Measurements from ENCODE around the gene ANXA4.
A peak's percentile ranks its signal among the peaks of the same experiment; 100 is the strongest.

The ANXA4 gene

DNA sequence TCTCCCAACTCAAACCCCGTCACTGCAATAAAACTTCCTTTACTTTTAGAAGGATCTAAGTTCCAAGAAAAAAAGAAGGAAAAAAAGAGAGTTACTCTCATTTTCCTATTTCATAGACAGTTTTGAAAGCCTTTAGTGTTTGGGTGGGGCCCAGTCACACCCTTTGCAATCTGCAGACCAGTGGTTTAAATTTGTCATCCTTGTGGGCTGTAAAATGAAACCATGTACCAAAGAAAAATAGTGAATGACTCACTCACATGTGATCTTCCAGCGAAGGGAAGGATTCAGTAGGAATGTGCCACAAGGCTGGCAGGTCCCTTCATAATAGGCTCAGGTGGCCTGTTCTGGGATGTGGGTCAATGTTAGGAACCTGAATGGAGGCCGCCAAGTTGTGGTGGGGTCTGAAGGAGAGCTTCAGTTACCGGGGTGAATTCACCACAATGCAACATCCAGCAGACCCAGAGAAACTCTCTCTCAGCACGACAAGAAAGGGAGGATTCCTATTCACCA, 28.3 kb downstream of the ANXA4 start:
- no peaks in the 10 kb centered on the region for H3K27me3 ChIP-seq (ENCODE audit: insufficient read depth, poor library complexity, severe bottlenecking)
- no peak overlapping the region for H3K27ac ChIP-seq (replicated peaks)
- TF ChIP-seq POLR2AphosphoS5 (IDR thresholded peaks at IDR 0.05; ENCODE audit: low read depth) (no peak), GABPA (IDR thresholded peaks at IDR 0.05; ENCODE audit: low read depth) (no peak), SPI1 (IDR thresholded peaks at IDR 0.05; ENCODE audit: borderline replicate concordance, low read depth) (no peak)
- TF ChIP-seq, protein P1, sequence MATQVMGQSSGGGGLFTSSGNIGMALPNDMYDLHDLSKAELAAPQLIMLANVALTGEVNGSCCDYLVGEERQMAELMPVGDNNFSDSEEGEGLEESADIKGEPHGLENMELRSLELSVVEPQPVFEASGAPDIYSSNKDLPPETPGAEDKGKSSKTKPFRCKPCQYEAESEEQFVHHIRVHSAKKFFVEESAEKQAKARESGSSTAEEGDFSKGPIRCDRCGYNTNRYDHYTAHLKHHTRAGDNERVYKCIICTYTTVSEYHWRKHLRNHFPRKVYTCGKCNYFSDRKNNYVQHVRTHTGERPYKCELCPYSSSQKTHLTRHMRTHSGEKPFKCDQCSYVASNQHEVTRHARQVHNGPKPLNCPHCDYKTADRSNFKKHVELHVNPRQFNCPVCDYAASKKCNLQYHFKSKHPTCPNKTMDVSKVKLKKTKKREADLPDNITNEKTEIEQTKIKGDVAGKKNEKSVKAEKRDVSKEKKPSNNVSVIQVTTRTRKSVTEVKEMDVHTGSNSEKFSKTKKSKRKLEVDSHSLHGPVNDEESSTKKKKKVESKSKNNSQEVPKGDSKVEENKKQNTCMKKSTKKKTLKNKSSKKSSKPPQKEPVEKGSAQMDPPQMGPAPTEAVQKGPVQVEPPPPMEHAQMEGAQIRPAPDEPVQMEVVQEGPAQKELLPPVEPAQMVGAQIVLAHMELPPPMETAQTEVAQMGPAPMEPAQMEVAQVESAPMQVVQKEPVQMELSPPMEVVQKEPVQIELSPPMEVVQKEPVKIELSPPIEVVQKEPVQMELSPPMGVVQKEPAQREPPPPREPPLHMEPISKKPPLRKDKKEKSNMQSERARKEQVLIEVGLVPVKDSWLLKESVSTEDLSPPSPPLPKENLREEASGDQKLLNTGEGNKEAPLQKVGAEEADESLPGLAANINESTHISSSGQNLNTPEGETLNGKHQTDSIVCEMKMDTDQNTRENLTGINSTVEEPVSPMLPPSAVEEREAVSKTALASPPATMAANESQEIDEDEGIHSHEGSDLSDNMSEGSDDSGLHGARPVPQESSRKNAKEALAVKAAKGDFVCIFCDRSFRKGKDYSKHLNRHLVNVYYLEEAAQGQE (IDR thresholded peaks at IDR 0.05; ENCODE audit: insufficient replicate concordance, low read depth), result no peak
- TF ChIP-seq, protein P2, sequence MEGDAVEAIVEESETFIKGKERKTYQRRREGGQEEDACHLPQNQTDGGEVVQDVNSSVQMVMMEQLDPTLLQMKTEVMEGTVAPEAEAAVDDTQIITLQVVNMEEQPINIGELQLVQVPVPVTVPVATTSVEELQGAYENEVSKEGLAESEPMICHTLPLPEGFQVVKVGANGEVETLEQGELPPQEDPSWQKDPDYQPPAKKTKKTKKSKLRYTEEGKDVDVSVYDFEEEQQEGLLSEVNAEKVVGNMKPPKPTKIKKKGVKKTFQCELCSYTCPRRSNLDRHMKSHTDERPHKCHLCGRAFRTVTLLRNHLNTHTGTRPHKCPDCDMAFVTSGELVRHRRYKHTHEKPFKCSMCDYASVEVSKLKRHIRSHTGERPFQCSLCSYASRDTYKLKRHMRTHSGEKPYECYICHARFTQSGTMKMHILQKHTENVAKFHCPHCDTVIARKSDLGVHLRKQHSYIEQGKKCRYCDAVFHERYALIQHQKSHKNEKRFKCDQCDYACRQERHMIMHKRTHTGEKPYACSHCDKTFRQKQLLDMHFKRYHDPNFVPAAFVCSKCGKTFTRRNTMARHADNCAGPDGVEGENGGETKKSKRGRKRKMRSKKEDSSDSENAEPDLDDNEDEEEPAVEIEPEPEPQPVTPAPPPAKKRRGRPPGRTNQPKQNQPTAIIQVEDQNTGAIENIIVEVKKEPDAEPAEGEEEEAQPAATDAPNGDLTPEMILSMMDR (IDR thresholded peaks at IDR 0.05; ENCODE audit: insufficient read depth, low read length), result no peak
- peak in 1 of 2 experiments; percentile 23 for DNase-seq (ENCODE audit: low read depth in 1 of 2, low spot score in 1 of 2)
- no peak overlapping the region for H3K4me3 ChIP-seq (replicated peaks; ENCODE audit: insufficient read depth, low read length)

DNA sequence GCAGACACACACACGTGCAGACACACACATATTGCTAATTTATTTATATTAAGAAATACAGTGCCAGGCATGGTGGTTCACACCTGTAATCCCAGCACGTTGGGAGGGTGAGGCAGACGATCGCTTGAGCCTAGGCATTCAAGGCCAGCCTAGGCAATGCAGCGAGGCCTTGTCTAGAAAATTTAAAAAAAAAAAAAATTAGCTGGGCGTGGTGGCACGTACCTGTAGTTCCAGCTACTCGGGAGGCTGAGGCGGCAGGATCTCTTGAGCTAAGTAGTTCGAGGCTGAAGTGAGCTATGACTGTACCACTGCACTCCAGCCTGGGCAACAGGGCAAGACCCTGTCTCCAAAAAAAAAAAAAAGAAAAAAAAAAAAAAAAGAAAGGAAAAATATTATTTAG, 28.8 kb downstream of the ANXA4 start:
- no peak for DNase-seq (ENCODE audit: low read depth in 1 of 2, low spot score in 1 of 2)
- no peaks in the 10 kb centered on the region for H3K27me3 ChIP-seq (ENCODE audit: insufficient read depth, poor library complexity, severe bottlenecking)
- TF ChIP-seq SPI1 (IDR thresholded peaks at IDR 0.05; ENCODE audit: borderline replicate concordance, low read depth), result no peak
- no peak for TF ChIP-seq POLR2AphosphoS5 (IDR thresholded peaks at IDR 0.05; ENCODE audit: low read depth)
- TF ChIP-seq, protein P1 (IDR thresholded peaks at IDR 0.05; ENCODE audit: insufficient replicate concordance, low read depth), result no peak
- TF ChIP-seq, protein P2 (IDR thresholded peaks at IDR 0.05; ENCODE audit: insufficient read depth, low read length), result no peak
- no peak for TF ChIP-seq GABPA (IDR thresholded peaks at IDR 0.05; ENCODE audit: low read depth)
- H3K4me3 ChIP-seq (replicated peaks; ENCODE audit: insufficient read depth, low read length), result no peak overlapping the region
- no peak overlapping the region for H3K27ac ChIP-seq (replicated peaks)

DNA sequence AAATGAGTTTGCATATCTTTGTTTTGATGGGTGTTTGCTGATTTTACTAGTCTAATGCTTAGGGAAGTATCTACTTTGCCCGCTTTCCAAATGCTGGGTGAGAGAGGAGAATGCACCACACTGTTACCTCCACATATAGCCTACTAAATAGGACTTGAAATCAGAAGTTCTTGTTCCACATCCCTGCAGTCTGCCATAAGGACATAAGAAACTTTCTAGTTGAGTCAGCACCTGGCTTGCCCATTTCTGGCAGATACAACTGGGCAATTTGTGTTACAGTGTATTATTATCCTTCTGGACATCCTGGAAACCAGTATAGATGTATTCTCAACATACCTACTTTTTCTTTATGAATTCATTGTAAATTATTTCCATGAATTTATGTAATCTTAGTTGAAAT, 29.5 kb downstream of the ANXA4 start:
- no peak for DNase-seq (ENCODE audit: low read depth in 1 of 2, low spot score in 1 of 2)
- TF ChIP-seq, protein P1 (IDR thresholded peaks at IDR 0.05; ENCODE audit: insufficient replicate concordance, low read depth), result no peak
- TF ChIP-seq, protein P2 (IDR thresholded peaks at IDR 0.05; ENCODE audit: insufficient read depth, low read length), result no peak
- no peak for TF ChIP-seq GABPA (IDR thresholded peaks at IDR 0.05; ENCODE audit: low read depth)
- no peak for TF ChIP-seq POLR2AphosphoS5 (IDR thresholded peaks at IDR 0.05; ENCODE audit: low read depth)
- no peak for TF ChIP-seq SPI1 (IDR thresholded peaks at IDR 0.05; ENCODE audit: borderline replicate concordance, low read depth)
- H3K27me3 ChIP-seq (ENCODE audit: insufficient read depth, poor library complexity, severe bottlenecking), result no peaks in the 10 kb centered on the region
- H3K27ac ChIP-seq (replicated peaks), result no peak overlapping the region
- no peak overlapping the region for H3K4me3 ChIP-seq (replicated peaks; ENCODE audit: insufficient read depth, low read length)
